HG02943 (cell line): ENCODE data around the gene GOT2.
"Not testable (repeated sequence)": the region's sequence is repeated elsewhere in the genome, so short reads cannot be mapped to it uniquely, and the experiment has no call there.

ENCODE experiments used
- ATAC-seq: cut with Tn5 transposase; IDR thresholded peaks from one replicate; pipeline ENCODE4 v1.9.1; 2021; ENCODE audit warnings: mild to moderate bottlenecking, low read depth, moderate library complexity; ENCODE audit not compliant: unreplicated experiment

The GOT2 gene

GRCh38 chr16:58733671-58734458 lies at the start of gene GOT2:
TSS of gene GOT2 (minus strand) at chr16:58734316. CDS start at chr16:58734228, 88 bp downstream.
- peak; percentile 91 for ATAC-seq

DNA sequence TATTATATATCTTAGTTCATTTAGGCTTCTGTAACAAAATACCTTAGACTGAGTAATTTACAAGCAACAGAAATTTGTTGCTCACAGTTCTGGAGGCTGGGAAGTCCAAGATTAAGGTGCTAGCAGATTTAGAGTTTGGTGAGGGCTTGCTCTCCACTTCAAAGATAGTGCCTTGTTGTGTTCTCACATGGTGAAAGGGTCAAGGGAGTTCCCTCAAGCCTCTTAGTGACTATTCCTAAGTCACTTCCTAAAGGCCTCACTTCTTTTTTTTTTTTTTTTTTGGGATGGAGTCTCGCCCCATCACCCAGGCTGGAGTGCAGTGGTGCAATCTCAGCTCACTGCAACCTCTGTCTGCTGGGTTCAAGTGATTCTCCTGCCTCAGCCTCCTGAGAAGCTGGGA lies 45.2 kb upstream of the GOT2 start:
- not testable (repeated sequence) for ATAC-seq

DNA sequence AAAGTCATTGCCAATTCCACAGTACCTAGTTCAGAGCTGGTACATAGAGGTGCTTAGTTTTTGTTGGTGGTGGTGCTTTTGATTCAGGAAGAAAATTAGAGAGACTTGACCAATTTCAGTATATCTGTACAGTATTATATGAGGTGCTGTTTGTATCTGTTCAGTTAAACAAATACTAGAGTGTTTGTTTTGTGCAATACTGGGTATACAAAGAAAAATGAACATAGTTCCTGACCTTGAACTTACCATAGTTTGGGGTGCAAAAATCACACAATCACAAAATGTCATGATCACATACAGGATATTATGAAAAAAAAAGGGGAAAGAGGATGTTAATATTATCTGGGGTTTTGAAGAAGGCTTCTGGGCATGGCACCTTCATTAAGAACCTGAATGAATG lies 39.8 kb upstream of the GOT2 start:
- no peak for ATAC-seq

- no peak for ATAC-seq
Measured at GRCh38 chr16:58768145-58768544, 34.0 kb upstream of the GOT2 start.

- ATAC-seq, result no peak
Measured at GRCh38 chr16:58767581-58767980, 33.5 kb upstream of the GOT2 start.

DNA sequence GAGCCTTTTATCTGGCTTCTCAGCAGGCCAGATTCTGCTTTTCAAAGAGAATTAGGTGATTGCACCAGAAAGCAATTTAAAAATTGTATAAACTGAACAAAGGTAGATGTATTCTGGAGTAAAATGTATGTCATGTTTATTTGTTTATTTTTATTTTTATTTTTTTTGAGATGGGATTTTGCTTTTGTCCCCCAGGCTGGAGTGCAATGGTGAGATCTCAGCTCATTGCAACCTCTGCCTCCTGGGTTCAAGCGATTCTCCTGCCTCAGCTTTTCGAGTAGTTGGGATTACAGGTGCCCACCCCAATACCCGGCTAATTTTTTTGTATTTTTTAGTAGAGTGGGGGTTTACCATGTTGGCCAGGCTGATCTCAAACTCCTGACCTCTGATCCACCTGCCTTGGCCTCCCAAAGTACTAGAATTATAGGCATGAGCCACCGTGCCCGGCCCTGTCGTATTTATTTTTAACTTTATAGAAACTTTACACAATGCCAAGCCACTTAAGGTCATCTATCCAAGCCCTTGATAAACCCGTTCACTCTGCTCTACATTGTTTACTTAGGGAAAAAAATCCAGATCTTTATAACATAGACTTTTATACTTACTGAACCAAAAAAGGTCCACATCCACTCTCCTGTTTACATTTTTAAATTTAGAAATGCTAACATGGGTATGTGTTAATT lies 22.7 kb upstream of the GOT2 start:
- ATAC-seq, result no peak

- peak; percentile 89 for ATAC-seq
Measured at GRCh38 chr16:58755989-58756649, 22.0 kb upstream of the GOT2 start.

DNA sequence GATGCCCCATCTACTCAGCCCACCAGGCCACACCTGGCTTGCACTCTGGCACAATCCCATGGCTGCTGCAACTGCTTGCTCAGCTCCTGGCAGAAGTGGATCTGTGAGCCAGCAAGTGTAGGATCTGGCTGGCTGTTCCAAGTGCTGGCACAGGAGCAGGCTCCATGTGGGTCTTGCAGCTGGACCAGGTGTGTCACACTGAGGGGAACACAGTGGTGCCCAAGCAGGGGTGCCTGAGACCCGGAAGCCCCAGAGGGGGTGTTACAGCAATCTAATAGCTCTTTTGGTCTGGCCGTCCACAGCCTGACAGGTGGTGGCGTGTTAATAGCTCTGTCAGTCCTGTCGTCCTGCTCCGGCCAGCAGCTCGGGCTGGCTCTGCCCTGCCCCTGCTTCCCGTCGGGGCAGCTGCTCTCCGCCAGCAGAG lies 19.6 kb upstream of the GOT2 start:
- no peak for ATAC-seq

GRCh38 chr16:58744497-58744896 lies 10.4 kb upstream of the GOT2 start:
- no peak for ATAC-seq

DNA sequence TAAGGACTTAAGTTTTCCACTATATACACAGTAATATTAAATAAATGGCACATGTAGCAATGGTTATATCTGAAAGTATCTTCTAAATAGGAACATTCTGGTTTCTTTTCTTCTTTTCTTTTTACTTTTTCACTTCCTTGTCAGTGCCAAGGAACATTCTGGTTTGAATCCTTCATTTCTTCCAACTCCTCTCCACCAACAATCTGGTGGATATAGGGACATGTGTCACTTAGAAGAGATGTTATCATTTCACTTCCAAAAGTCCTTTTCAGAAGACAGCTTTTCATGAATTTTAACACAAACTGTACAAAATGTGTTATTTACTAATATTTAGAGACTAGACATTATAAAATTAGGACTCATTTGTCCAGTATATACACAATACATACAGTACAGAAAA lies 7.9 kb upstream of the GOT2 start:
- no peak for ATAC-seq

- ATAC-seq, result no peak
Measured at GRCh38 chr16:58741166-58741565, 7.0 kb upstream of the GOT2 start.

DNA sequence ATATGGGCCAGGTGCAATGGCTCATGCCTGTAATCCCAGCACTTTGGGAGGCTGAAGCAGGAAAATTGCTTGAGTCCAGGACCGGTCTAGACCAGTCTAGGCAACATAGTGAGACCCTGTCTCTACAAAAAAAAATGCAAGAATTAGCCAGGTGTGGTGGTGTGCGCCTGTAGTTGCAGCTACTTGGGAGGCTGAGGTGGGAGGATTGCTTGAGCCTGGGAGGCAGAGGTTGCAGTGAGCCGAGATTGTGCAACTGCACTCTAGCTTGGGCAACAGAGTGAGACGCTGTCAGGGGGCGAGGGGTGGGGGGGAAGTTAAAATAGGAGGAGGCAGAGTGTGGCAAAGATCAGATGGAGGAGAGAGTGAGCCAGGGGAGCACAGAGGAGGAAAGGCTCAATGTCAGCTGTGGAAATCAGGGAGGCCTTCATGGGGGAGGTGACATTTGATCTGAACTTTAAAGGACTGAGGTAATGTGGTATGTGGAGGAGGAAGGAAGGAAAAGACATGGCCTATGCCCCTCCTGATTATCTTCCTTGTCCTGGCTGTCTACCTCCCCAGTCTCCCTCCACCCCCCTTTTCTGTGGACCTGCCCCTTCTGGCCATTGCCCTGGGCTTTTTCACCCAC lies 4.7 kb upstream of the GOT2 start:
- ATAC-seq, result no peak

DNA sequence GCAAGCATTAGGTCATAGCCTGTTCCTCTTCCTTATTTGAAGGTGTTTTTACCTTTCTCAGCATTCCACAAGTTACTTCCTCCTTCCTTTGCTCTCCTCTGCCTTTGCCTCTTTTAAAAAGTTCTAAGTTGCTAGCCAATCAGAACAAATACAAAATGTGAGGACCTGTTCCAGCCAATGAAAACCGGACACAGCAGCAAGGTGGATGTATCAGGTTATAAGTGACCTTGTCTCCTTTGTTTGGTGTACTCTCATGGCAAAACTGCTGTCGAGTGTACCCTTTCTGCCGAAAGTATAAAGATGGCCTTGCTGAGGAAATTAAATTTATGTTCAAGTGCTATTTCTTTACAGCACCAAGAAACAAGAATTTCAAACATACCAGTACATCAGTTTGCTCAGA lies 2.2 kb upstream of the GOT2 start:
- not testable (repeated sequence) for ATAC-seq

DNA sequence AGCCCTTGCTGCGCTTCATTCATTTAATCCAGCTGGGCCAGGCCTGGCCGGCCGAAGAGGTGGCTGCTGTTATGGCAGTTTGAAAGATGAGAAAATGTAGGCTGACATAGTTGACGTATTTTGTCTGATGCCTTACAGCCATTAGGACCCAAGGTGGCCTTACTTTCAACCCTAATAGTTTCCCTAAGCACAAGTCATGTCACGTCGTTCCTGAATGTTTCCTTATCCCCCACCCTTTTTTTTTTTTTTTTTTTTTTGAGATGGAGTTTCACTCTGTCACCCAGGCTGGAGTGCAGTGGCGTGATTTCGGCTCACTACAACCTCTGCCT lies 307 bp upstream of the GOT2 start:
- ATAC-seq, result no peak

- no peak for ATAC-seq
Measured at GRCh38 chr16:58733248-58733670, 857 bp downstream of the GOT2 start.

- no peak for ATAC-seq
Measured at GRCh38 chr16:58732545-58733247, 1.4 kb downstream of the GOT2 start.

DNA sequence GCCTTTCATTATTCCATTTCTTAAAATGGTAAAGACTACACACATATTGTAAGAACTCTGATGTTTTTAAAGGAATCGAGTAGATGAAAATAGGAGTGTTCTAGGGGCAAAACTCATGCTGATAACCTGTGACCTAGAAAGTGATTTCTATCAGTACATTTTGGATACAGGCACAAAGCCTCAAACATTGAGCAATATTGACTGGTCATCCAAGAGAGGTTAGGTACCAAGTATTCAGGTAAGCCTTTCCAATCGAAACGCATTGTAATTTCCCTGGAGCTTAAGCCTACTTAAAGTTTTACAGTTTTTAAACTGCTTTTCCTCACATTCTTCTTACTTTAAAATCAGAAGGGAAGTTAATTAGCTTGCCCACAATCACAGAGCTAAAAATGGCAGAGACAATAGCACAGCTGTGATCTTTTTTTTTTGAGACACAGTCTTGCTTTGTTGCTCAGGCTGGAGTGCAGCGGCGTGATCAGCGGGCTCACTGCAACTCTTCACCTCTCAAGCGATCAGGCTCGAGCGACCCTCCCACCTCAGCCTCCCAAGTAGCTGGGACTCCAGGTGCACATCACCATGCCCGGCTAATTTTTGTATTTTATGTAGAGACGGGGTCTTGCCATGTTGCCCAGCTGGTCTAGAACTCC lies 3.3 kb downstream of the GOT2 start:
- ATAC-seq, result no peak

GRCh38 chr16:58727796-58728568 lies 6.1 kb downstream of the GOT2 start:
- ATAC-seq, result no peak

- no peak for ATAC-seq
Measured at GRCh38 chr16:58727028-58727781, 6.9 kb downstream of the GOT2 start.
